ENCODE data around the gene PAQR4.

- TF ChIP-seq POLR2A (IDR thresholded peaks at IDR 0.05; ENCODE audit: extremely low read depth, insufficient read length) (no peak), CTCF (IDR thresholded peaks at IDR 0.05; ENCODE audit: low read depth, low read length) (no peak)
Observed at GRCh38 chr16:3001316-3001715, 32.2 kb downstream of the PAQR4 start.

Data from NB4 (cell line).